ENCODE data around the gene BID.

DNA sequence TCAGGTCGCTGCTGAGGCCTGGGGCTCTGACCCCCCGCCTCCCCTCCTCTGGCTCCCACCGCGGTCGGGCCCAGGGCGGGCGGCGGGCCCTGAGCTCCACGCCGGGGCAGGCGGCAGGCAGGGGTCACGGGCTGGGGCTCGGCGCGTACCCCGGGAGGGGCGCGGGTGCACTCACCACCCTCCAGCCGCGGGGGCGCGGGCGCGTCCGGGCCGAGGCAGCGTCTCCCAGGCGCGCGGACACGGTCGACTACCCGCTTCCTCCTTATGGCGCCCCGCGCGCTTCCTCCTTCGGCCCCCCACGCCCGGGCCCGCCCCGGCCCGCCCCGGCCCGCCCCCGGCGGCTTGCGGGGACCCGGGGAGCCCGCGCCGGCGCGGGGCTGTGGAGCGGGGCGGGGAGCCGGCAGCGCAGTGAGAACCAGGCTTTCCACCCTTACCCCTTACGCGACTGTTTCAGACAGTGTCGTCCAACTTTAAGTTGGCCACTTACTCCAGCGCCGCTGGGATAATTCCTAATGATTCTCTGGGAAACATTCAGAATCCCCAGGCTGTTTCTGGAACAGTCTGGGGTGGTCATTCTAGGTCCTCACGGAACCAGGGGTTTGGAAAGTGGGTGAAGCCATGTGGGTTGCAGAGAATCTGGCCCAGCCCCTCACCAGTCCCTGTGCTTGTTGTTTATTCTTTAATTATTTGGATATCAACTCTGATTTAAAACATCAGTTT lies at the start of gene BID:
- TF ChIP-seq, protein P1, sequence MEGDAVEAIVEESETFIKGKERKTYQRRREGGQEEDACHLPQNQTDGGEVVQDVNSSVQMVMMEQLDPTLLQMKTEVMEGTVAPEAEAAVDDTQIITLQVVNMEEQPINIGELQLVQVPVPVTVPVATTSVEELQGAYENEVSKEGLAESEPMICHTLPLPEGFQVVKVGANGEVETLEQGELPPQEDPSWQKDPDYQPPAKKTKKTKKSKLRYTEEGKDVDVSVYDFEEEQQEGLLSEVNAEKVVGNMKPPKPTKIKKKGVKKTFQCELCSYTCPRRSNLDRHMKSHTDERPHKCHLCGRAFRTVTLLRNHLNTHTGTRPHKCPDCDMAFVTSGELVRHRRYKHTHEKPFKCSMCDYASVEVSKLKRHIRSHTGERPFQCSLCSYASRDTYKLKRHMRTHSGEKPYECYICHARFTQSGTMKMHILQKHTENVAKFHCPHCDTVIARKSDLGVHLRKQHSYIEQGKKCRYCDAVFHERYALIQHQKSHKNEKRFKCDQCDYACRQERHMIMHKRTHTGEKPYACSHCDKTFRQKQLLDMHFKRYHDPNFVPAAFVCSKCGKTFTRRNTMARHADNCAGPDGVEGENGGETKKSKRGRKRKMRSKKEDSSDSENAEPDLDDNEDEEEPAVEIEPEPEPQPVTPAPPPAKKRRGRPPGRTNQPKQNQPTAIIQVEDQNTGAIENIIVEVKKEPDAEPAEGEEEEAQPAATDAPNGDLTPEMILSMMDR (IDR thresholded peaks at IDR 0.05; ENCODE audit: control extremely low read depth in 1 of 3, insufficient read depth in 1 of 3, low read depth in 1 of 3, low read length in 3 of 3) = no peak
- TF ChIP-seq TAF1 (IDR thresholded peaks at IDR 0.05; ENCODE audit: low read depth, low read length) = peak; percentile 20; the same call in 1 of the 2 replicates
- TF ChIP-seq, protein P2, sequence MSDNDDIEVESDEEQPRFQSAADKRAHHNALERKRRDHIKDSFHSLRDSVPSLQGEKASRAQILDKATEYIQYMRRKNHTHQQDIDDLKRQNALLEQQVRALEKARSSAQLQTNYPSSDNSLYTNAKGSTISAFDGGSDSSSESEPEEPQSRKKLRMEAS (IDR thresholded peaks at IDR 0.05) = no peak
